ENCODE data around the gene COX4I1. TPM values are rescaled to one million over a fixed set of nuclear protein-coding genes. Genes with fewer than 3 reads are reported as not detected.
A peak's percentile ranks its signal among the peaks of the same experiment; 100 is the strongest.

COX4I1 gene
- total and polyA plus RNA-seq, 9 of the 15 experiments (the other 6 are each of a cell fraction or from before 2014, with no cell fraction given): 651 to 2,356 (median 1,032) TPM

DNA sequence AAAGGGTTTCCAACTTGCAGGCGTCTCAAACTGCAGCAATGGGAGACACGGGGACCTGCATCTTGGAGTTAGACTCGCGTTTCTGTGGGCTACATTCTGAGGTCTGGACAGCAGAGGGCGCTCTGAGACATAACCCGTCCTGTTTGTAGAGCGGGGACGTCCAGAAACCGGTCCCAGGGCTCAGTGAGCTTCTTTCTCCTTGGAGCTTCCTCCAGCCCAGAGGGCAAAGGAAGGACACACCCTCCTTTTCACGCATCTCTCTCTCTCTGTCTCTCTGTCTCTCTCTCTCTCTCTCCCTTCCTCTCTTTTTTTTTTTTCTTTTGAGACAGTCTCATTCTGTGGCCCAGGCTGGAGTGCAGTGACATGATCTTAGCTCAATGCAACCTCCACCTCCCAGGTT is 19.8 kb downstream of the COX4I1 start (continued):
- TF ChIP-seq ZNF395 (CRISPR knock-in tag; IDR thresholded peaks at IDR 0.05) (no peak), DNMT1 (IDR thresholded peaks at IDR 0.05) (no peak), NFIC (IDR thresholded peaks at IDR 0.05) (no peak), RBM15 (IDR thresholded peaks at IDR 0.05; ENCODE audit: insufficient read depth, low read length) (no peak), PHF20 (IDR thresholded peaks at IDR 0.05; ENCODE audit: partially characterized antibody) (no peak), ZNF75A (CRISPR knock-in tag; IDR thresholded peaks at IDR 0.05) (no peak), CCAR2 (IDR thresholded peaks at IDR 0.05; ENCODE audit: low read depth, low read length) (no peak), FOXM1 (IDR thresholded peaks at IDR 0.05; ENCODE audit: low read depth) (no peak), FOXM1 (CRISPR knock-in tag; IDR thresholded peaks at IDR 0.05; ENCODE audit: low read depth) (no peak), ZNF696 (CRISPR knock-in tag; conservative IDR thresholded peaks at IDR 0.05) (no peak), NR2C2 (CRISPR knock-in tag; IDR thresholded peaks at IDR 0.05) (no peak), NR2C2 (tag; IDR thresholded peaks at IDR 0.05) (no peak), GATAD2A (IDR thresholded peaks at IDR 0.05) (no peak), MYNN (IDR thresholded peaks at IDR 0.05) (no peak), MYNN (CRISPR knock-in tag; IDR thresholded peaks at IDR 0.05) (no peak), EZH2 (IDR thresholded peaks at IDR 0.05; ENCODE audit: borderline replicate concordance, low read depth, low read length) (no peak)
- TF ChIP-seq, protein P1, sequence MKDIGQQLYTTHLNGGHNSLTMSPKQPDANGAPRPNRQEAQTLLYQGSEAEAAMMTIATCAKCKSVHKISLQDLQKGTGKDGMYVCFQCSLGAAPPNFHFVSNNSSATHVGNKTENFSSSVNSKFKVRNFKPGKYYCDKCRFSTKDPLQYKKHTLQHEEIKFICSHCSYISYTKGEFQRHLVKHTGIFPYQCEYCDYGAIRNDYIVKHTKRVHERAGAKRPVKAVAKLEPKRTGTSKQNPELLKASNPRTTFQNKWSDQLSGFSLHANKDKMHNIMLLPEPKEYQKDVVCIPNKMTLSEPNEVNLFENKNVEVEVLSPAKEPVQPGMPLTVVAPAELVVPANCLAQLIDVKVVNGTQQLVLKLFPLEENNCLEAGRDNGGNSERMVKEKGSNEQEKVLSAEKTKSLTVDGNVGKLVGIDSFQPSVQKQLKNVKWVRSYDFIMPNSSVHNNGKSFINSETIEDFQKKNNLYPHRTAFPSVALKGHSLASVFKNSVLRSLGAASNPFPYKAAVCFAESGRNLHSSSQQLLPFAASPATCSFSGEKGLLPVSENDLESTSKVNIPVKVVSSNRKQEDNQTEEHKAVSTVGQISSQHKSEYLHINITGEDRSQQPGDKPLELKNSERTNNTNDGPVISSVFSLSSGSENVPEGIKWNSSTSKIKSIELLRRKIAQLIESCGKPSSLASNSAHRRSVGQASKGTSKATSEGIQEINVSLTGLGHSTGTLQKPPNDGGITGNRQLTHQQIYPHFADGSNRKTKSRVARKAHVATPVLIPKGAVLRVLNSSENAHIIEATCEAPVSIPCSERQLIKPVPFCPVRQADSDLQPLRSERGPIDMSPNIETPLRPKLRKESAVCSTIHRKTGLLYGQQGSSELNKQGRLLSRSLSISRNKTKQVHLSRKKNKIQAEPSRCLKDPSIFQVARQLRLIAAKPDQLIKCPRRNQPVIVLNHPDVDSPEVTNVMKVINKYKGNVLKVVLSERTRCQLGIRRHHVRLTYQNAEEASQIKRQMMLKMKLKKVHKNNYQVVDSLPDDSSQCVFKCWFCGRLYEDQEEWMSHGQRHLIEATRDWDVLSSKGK (CRISPR knock-in tag; IDR thresholded peaks at IDR 0.05): no peak
- TF ChIP-seq, protein P2, sequence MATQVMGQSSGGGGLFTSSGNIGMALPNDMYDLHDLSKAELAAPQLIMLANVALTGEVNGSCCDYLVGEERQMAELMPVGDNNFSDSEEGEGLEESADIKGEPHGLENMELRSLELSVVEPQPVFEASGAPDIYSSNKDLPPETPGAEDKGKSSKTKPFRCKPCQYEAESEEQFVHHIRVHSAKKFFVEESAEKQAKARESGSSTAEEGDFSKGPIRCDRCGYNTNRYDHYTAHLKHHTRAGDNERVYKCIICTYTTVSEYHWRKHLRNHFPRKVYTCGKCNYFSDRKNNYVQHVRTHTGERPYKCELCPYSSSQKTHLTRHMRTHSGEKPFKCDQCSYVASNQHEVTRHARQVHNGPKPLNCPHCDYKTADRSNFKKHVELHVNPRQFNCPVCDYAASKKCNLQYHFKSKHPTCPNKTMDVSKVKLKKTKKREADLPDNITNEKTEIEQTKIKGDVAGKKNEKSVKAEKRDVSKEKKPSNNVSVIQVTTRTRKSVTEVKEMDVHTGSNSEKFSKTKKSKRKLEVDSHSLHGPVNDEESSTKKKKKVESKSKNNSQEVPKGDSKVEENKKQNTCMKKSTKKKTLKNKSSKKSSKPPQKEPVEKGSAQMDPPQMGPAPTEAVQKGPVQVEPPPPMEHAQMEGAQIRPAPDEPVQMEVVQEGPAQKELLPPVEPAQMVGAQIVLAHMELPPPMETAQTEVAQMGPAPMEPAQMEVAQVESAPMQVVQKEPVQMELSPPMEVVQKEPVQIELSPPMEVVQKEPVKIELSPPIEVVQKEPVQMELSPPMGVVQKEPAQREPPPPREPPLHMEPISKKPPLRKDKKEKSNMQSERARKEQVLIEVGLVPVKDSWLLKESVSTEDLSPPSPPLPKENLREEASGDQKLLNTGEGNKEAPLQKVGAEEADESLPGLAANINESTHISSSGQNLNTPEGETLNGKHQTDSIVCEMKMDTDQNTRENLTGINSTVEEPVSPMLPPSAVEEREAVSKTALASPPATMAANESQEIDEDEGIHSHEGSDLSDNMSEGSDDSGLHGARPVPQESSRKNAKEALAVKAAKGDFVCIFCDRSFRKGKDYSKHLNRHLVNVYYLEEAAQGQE (IDR thresholded peaks at IDR 0.05; ENCODE audit: borderline replicate concordance): peak; percentile 47; the same call in 1 of the 2 replicates
- TF ChIP-seq, protein P2 (CRISPR knock-in tag; IDR thresholded peaks at IDR 0.05; ENCODE audit: low read depth): no peak
